ENCODE data around the gene CHIC2.

- TF ChIP-seq SP1 (IDR thresholded peaks at IDR 0.05; ENCODE audit: low read depth) (no peak), ZNF274 (IDR thresholded peaks at IDR 0.05; ENCODE audit: low read depth, low read length) (no peak)
Measured at GRCh38 chr4:54102531-54103106, 38.2 kb upstream of the CHIC2 start.
